Calu3 (cell line): ENCODE measurements around the gene H2AZ2. TPM values are rescaled to one million over a fixed set of nuclear protein-coding genes. Genes with fewer than 3 reads are reported as not detected.

Source experiments
- BruUV-seq: library from RNA; stranded (reverse); fragments of 400-500 nt; replicated peaks from 2 replicates; lab custom pipeline; 2021; lab: Mats Ljungman, UMichigan
- CTCF ChIA-PET: fragments of 300-600 bp; sonication (Branson Sonifier 250); formaldehyde crosslinking; loops from one replicate; lab custom pipeline; 2022; ENCODE audit warnings: antibody characterized with exemption; lab: Charles Lee
- DNase-seq: peaks from one replicate; pipeline ENCODE4 v3.0.0; 2022
- H3K27ac Mint-ChIP-seq: one replicate; pipeline ENCODE4 v1.8.0; 2022; ENCODE audit warnings: mixed read lengths; ENCODE audit not compliant: unreplicated experiment
- H3K27me3 Mint-ChIP-seq: one replicate; pipeline ENCODE4 v1.8.0; 2022; ENCODE audit warnings: mixed read lengths; ENCODE audit not compliant: unreplicated experiment
- H3K36me3 Mint-ChIP-seq: one replicate; pipeline ENCODE4 v1.8.0; 2022; ENCODE audit warnings: mild to moderate bottlenecking, moderate library complexity, mixed read lengths; ENCODE audit not compliant: insufficient read depth, unreplicated experiment
- H3K4me1 Mint-ChIP-seq: one replicate; pipeline ENCODE4 v1.8.0; 2022; ENCODE audit warnings: mild to moderate bottlenecking, low read depth, mixed read lengths; ENCODE audit not compliant: unreplicated experiment
- H3K4me3 Mint-ChIP-seq: one replicate; pipeline ENCODE4 v1.8.0; 2022; ENCODE audit warnings: mild to moderate bottlenecking, low read depth, moderate library complexity, mixed read lengths; ENCODE audit not compliant: unreplicated experiment
- H3K9me3 Mint-ChIP-seq: one replicate; pipeline ENCODE4 v1.8.0; 2022; ENCODE audit warnings: low read depth, mixed read lengths; ENCODE audit not compliant: unreplicated experiment
- intact Hi-C: fragments of 100-400 bp; cut with micrococcal nuclease; formaldehyde crosslinking; loops from one replicate; pipeline ENCODE4 v1.10.0; 2022; ENCODE audit not compliant: unreplicated experiment
- total RNA-seq: library from RNA; stranded (reverse); gene quantifications from 2 replicates; pipeline ENCODE4 v1.2.3, GENCODE V29; 2022
- TF ChIP-seq, protein P1 (sequence below): fragments of 200-600 bp; IDR thresholded peaks from one replicate; pipeline ENCODE4 v1.8.0; 2022; ENCODE audit warnings: antibody characterized with exemption; ENCODE audit not compliant: unreplicated experiment

H2AZ2 gene
- total RNA-seq, 1 experiment from 2014 or later = 371 TPM

DNA sequence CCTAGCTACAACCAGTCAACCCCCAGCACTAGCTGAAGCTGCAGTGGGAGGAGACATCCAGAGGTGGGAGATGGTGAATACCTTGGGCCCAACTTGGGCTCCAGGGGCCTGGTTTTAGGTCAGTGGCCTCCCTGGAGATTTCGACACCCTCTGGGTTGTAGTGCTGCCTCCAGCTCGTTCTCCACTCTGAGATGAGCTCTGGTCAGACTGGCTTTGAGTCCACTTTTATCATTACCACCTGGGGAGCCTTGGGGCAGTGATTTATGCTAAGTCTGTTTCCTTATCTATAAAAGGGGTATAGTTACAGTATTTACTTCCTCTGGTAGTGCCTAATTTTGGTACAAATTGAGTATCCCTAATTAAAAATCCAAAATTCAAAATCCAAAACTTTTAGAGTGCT, 28.6 kb downstream of the H2AZ2 start:
- CTCF ChIA-PET = interaction anchor here (1.0 kb wide), 1 partner anchor 16 kb away, joined by 3 read pairs; no protein-coding TSS in a partner anchor
- no peak overlapping the region for H3K27ac Mint-ChIP-seq

DNA sequence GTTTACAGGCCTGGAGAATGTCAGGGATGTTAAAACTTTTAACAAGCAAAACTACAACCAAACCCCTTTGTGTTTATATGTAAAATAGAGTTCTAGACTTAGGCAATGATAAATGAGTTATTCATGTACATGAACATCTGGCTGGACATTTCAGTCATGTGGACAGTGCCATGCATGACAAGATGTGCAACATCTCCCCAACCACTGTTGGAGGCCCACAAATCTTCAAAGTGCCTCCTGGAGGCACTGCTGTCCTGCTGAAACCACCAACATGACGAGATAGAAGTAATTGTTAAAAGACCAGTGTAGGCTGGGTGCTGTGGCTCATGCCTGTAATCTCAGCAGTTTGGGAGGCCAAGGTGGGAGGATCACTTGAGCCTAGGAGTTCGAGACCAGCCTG, 33.0 kb downstream of the H2AZ2 start:
- H3K9me3 Mint-ChIP-seq = no peaks in the 10 kb centered on the region
- H3K36me3 Mint-ChIP-seq = no peaks in the 10 kb centered on the region
- TF ChIP-seq, protein P1, sequence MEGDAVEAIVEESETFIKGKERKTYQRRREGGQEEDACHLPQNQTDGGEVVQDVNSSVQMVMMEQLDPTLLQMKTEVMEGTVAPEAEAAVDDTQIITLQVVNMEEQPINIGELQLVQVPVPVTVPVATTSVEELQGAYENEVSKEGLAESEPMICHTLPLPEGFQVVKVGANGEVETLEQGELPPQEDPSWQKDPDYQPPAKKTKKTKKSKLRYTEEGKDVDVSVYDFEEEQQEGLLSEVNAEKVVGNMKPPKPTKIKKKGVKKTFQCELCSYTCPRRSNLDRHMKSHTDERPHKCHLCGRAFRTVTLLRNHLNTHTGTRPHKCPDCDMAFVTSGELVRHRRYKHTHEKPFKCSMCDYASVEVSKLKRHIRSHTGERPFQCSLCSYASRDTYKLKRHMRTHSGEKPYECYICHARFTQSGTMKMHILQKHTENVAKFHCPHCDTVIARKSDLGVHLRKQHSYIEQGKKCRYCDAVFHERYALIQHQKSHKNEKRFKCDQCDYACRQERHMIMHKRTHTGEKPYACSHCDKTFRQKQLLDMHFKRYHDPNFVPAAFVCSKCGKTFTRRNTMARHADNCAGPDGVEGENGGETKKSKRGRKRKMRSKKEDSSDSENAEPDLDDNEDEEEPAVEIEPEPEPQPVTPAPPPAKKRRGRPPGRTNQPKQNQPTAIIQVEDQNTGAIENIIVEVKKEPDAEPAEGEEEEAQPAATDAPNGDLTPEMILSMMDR = no peak
- intact Hi-C loops = no loop called here
- H3K4me3 Mint-ChIP-seq = no peak overlapping the region
- H3K27me3 Mint-ChIP-seq = no peaks in the 10 kb centered on the region
- no peaks in the 10 kb centered on the region for H3K4me1 Mint-ChIP-seq
- H3K27ac Mint-ChIP-seq = no peak overlapping the region
- CTCF ChIA-PET = no interaction called here
- no peak for DNase-seq
- BruUV-seq = no TSS peak

More for the DNA sequence above, 28.6 kb downstream of the H2AZ2 start:
- no peaks in the 10 kb centered on the region for H3K4me1 Mint-ChIP-seq
- no peak for DNase-seq
- no peaks in the 10 kb centered on the region for H3K27me3 Mint-ChIP-seq
- H3K4me3 Mint-ChIP-seq = no peak overlapping the region
- TF ChIP-seq, protein P1 = no peak
- intact Hi-C loops = no loop called here
- H3K9me3 Mint-ChIP-seq = no peaks in the 10 kb centered on the region
- no TSS peak for BruUV-seq
- H3K36me3 Mint-ChIP-seq = no peaks in the 10 kb centered on the region

DNA sequence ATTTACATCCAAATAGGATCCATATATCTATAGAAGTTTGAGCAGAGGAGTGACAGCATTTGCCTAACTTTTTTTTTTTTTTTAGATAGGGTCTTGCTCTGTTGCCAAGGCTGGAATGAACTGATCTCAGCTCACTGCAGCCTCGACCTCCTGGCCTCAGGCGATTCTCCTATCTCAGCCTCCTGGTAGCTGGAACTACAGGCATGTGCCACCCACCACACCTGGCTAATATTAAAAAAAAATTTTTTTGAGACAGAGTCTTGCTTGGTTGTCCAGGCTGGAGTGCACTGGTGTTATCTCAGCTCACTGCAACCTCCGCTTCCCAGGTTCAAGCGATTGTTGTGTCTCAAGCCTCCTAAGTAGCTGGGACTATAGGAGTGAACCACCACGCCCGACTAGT, 36.3 kb downstream of the H2AZ2 start:
- intact Hi-C loops = no loop called here
- Mint-ChIP-seq H3K4me3 (no peak overlapping the region), H3K9me3 (no peaks in the 10 kb centered on the region), H3K4me1 (no peaks in the 10 kb centered on the region), H3K27me3 (no peaks in the 10 kb centered on the region), H3K36me3 (no peaks in the 10 kb centered on the region), H3K27ac (no peak overlapping the region)
- BruUV-seq = no TSS peak
- TF ChIP-seq, protein P1 = no peak
- CTCF ChIA-PET = no interaction called here
- no peak for DNase-seq

DNA sequence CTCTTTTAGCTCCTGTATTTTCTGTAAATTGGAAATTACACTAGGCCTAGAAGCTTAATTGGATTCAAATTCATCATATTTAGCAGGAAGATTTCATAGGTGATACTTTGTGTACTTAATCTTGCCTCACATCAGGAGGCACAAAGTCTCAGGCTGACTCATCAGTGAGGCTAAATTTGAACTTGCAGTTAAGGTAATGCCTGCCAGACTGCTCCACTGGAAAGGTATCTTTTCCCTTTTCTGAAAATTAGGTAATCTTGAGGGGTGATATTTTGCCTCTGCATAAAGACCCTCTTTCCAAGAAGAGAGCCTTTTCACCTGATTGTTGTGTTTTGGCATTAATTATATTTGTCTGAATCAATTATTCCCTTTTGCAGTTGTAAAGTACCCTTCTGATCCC, 36.8 kb downstream of the H2AZ2 start:
- Mint-ChIP-seq H3K4me1 (no peaks in the 10 kb centered on the region), H3K9me3 (no peaks in the 10 kb centered on the region), H3K36me3 (peaks cover under 1% of the 10 kb centered on the region), H3K4me3 (no peak overlapping the region), H3K27me3 (no peaks in the 10 kb centered on the region), H3K27ac (no peak overlapping the region)
- intact Hi-C loops = no loop called here
- peak; percentile 45 for DNase-seq
- TF ChIP-seq, protein P1 = no peak
- BruUV-seq = no TSS peak
- CTCF ChIA-PET = interaction anchor here (0.6 kb wide), 1 partner anchor 1972 kb away, joined by 4 read pairs; no protein-coding TSS in a partner anchor
